ENCODE data around the gene ZDHHC1.

The ZDHHC1 gene

GRCh38 chr16:67438824-67439393, 22.6 kb upstream of the ZDHHC1 start:
- no peak for TF ChIP-seq SPI1 (IDR thresholded peaks at IDR 0.05; ENCODE audit: borderline replicate concordance, low read depth)
- TF ChIP-seq, protein P1, sequence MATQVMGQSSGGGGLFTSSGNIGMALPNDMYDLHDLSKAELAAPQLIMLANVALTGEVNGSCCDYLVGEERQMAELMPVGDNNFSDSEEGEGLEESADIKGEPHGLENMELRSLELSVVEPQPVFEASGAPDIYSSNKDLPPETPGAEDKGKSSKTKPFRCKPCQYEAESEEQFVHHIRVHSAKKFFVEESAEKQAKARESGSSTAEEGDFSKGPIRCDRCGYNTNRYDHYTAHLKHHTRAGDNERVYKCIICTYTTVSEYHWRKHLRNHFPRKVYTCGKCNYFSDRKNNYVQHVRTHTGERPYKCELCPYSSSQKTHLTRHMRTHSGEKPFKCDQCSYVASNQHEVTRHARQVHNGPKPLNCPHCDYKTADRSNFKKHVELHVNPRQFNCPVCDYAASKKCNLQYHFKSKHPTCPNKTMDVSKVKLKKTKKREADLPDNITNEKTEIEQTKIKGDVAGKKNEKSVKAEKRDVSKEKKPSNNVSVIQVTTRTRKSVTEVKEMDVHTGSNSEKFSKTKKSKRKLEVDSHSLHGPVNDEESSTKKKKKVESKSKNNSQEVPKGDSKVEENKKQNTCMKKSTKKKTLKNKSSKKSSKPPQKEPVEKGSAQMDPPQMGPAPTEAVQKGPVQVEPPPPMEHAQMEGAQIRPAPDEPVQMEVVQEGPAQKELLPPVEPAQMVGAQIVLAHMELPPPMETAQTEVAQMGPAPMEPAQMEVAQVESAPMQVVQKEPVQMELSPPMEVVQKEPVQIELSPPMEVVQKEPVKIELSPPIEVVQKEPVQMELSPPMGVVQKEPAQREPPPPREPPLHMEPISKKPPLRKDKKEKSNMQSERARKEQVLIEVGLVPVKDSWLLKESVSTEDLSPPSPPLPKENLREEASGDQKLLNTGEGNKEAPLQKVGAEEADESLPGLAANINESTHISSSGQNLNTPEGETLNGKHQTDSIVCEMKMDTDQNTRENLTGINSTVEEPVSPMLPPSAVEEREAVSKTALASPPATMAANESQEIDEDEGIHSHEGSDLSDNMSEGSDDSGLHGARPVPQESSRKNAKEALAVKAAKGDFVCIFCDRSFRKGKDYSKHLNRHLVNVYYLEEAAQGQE (IDR thresholded peaks at IDR 0.05; ENCODE audit: insufficient replicate concordance, low read depth) = no peak
- TF ChIP-seq CTCF (IDR thresholded peaks at IDR 0.05; ENCODE audit: insufficient read depth, low read length) = no peak
- TF ChIP-seq GABPA (IDR thresholded peaks at IDR 0.05; ENCODE audit: low read depth) = no peak
- no peak for TF ChIP-seq POLR2AphosphoS5 (IDR thresholded peaks at IDR 0.05; ENCODE audit: low read depth)
- Histone ChIP-seq H3K4me3 (replicated peaks; ENCODE audit: insufficient read depth, low read length) (no peak overlapping the region), H3K27ac (replicated peaks) (no peak overlapping the region), H3K27me3 (ENCODE audit: insufficient read depth, poor library complexity, severe bottlenecking) (no peaks in the 10 kb centered on the region)
- no peak for DNase-seq (ENCODE audit: low read depth in 1 of 2, low spot score in 1 of 2)

DNA sequence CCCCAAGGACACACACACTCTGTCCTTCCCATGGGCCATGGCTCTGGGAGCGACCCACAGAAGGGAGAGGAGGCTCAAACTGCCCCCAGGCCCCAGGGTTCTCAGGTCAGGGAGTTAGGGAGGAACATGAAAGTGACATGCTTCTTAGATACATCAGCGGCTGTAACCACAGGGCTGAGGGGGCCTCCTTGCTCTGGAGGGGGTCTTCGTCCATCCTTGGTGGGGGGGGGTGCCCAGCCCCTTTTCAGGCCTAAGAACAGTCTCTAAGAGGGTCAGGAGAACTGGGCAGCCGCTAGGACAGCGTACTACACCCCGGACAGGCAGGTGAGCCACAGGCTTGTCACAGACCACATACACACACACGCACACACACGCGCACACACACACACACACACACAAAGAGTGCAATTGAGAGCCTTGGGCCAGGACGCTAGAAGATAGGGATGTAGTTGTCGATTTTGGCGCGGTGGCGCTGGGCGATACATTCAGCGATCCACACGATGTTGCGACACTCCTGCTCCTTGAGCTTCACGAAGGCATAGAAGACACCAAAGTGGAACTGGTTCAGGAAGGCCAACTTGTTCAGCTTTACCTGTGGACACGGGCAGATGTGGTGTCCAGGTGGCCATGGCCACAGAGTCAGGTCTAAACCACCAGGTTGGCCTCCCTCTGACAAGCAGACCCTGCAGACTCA, 22.0 kb upstream of the ZDHHC1 start:
- H3K27me3 ChIP-seq (ENCODE audit: insufficient read depth, poor library complexity, severe bottlenecking) = no peaks in the 10 kb centered on the region
- no peak overlapping the region for H3K27ac ChIP-seq (replicated peaks)
- no peak overlapping the region for H3K4me3 ChIP-seq (replicated peaks; ENCODE audit: insufficient read depth, low read length)
- DNase-seq (ENCODE audit: low read depth in 1 of 2, low spot score in 1 of 2) = no peak
- TF ChIP-seq POLR2AphosphoS5 (IDR thresholded peaks at IDR 0.05; ENCODE audit: low read depth) = no peak
- TF ChIP-seq, protein P1 (IDR thresholded peaks at IDR 0.05; ENCODE audit: insufficient replicate concordance, low read depth) = no peak
- TF ChIP-seq GABPA (IDR thresholded peaks at IDR 0.05; ENCODE audit: low read depth) = no peak
- no peak for TF ChIP-seq SPI1 (IDR thresholded peaks at IDR 0.05; ENCODE audit: borderline replicate concordance, low read depth)
- no peak for TF ChIP-seq CTCF (IDR thresholded peaks at IDR 0.05; ENCODE audit: insufficient read depth, low read length)

DNA sequence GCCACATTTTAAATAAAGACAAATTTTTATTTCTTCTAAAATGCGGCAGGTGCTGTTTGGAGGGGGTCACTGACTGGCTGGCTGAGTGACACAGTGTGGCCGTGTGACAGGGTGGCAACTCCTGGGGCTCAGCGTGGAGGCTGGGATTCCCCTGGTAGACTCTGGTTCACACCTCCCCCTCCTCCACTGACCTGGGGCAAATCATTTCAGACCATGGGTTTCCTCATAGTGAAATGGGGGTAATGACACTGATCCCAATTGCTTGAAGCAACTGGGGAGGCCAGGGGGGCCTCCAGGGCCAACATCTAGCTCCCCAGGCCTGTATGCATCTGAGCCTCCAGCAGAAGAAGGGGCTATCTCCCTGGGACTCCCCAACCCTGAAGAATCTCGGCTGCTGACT, 21.2 kb upstream of the ZDHHC1 start:
- Histone ChIP-seq H3K27ac (replicated peaks) (no peak overlapping the region), H3K4me3 (replicated peaks; ENCODE audit: insufficient read depth, low read length) (no peak overlapping the region)
- no peak for TF ChIP-seq GABPA (IDR thresholded peaks at IDR 0.05; ENCODE audit: low read depth)
- TF ChIP-seq CTCF (IDR thresholded peaks at IDR 0.05; ENCODE audit: insufficient read depth, low read length) = no peak
- no peak for TF ChIP-seq SPI1 (IDR thresholded peaks at IDR 0.05; ENCODE audit: borderline replicate concordance, low read depth)
- no peak for TF ChIP-seq POLR2AphosphoS5 (IDR thresholded peaks at IDR 0.05; ENCODE audit: low read depth)
- TF ChIP-seq, protein P1 (IDR thresholded peaks at IDR 0.05; ENCODE audit: insufficient replicate concordance, low read depth) = no peak

More for the DNA sequence above, 21.2 kb upstream of the ZDHHC1 start:
- DNase-seq (ENCODE audit: low read depth in 1 of 2, low spot score in 1 of 2) = no peak
- H3K27me3 ChIP-seq (ENCODE audit: insufficient read depth, poor library complexity, severe bottlenecking) = no peaks in the 10 kb centered on the region
